Fibroblast of lung (primary cell): ENCODE data around the gene COG5.

ENCODE experiments used
- EZH2 ChIP-seq: IDR thresholded peaks from 2 replicates; pipeline ENCODE4 v1.5.1; 2012; ENCODE audit warnings: low read length, control low read depth, mild to moderate bottlenecking; ENCODE audit errors: missing control alignments
- TF ChIP-seq, protein P1 (sequence below), 2 donors: IDR thresholded peaks in 1 of 2; conservative IDR thresholded peaks in 1 of 2; 1 replicate in 1 of 2; 2 replicates in 1 of 2; pipeline ENCODE4 v1.5.1; 2011 to 2012; ENCODE audit warnings: low read length in 2 of 2, control low read depth in 1 of 2, inconsistent platforms in 1 of 2, low read depth in 1 of 2, mild to moderate bottlenecking in 1 of 2

DNA sequence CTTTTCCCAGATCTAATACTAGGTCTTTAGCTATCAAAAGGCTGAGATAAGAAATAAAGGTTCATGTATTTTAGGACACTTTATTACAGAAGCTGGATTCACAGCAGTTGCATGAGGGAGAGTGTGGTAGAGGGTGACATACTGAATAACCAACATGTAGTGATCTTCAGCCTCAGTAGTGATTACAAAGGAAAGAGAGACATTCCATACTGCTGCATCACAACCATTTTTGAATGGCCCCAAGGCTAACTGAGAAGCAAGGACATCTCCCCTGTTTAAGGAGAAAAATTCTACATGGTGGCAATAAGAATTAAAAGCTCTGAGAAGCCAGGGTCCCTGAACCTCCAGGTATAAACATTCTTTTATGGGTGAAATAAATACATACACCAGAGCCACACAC is 35.3 kb downstream of the COG5 start:
- TF ChIP-seq, protein P1, sequence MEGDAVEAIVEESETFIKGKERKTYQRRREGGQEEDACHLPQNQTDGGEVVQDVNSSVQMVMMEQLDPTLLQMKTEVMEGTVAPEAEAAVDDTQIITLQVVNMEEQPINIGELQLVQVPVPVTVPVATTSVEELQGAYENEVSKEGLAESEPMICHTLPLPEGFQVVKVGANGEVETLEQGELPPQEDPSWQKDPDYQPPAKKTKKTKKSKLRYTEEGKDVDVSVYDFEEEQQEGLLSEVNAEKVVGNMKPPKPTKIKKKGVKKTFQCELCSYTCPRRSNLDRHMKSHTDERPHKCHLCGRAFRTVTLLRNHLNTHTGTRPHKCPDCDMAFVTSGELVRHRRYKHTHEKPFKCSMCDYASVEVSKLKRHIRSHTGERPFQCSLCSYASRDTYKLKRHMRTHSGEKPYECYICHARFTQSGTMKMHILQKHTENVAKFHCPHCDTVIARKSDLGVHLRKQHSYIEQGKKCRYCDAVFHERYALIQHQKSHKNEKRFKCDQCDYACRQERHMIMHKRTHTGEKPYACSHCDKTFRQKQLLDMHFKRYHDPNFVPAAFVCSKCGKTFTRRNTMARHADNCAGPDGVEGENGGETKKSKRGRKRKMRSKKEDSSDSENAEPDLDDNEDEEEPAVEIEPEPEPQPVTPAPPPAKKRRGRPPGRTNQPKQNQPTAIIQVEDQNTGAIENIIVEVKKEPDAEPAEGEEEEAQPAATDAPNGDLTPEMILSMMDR (conservative IDR thresholded peaks at IDR 0.05 in 1 of 2, IDR thresholded peaks at IDR 0.05 in 1 of 2; ENCODE audit: low read depth in 1 of 2, low read length in 2 of 2), result no peak
- no peak for TF ChIP-seq EZH2
